Activated CD8-positive, alpha-beta memory T cell treated with anti-CD3 and anti-CD28 coated beads for 48 hours (primary cell): Measurements from ENCODE around the gene LRRC43.

Experiments used
- DNase-seq, 3 experiments: peaks; one replicate each; pipeline ENCODE4 v3.0.0-alpha.2; 2020; ENCODE audit warnings: low read depth in 2 of 3, low spot score in 2 of 3

Gene LRRC43

DNA sequence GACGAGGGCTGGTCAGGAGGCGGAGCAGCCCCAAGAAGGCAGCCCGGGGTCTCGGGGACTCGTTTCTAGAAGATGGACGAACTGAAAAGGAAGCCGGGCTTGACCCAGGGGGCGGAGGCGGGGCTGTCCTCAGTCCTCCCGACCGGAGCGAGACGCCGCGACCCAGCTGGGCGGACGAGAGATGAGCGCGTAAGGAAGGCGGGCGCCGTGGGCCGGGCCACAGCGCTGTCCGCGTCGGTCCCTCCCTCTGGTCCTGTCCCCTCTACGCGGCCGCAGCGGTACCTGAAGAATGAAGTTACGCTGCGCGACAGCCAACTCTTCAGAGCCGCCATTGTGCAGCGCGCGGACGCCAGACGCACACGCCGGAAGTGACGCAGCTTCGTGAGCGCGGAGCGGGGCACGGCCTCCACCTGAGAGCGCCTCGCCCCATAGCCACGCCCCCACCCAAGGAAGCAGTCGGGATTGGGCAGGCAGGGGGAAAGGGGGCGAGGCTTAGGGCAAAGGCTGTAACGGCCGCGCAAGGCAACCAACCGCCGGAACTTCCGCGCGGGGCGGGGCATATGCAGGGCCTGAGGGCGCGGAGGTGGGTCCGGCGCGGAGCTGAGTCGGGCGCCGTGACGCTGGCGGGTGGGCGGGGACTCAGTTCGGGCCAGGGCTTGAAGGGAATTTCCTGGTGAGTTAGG, 42.9 kb downstream of the LRRC43 start, which contains the start of gene DIABLO:
Gene DIABLO, minus strand, starts transcription at position 370 of the 683 bp plus-strand sequence. Its CDS starts 38 bp downstream, at position 332.
- peak; percentile 97 to 100 (median 97) for DNase-seq

DNA sequence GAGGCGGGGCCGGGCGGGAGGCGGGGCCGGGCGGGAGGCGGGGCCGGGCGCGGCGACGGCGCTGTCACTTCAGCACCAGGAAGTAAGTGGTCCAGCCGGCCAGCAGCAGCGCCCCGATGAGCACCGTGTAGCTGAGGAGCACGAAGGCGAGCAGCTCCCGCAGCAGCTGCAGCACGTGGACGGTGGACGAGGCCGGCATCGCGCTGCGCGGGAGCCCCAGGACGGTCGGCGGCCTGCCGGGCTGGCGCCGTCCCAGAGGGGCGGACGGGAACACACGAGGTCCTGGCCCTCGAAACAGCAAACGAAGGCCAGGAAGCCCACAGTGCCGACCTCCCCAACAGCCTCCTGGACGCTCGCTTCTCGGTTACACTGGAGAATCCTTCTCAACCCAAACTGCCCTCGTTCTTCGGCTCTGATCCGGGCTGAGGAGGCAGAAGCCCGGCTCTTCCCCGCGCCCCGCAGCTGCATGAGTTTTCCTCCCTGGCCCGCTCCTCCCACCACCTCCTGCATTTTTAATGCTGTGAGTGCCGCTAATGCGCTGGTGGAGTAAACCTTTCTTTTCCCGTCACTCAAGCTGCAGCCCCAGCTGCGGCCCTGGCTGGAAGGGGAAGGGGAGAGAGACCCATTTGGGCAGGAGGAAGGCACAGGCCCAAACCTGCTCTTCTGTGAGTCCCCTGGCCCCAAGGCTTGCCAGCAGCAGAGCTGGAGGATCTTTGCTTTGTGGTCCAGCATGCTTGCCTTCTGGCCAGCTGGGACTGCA, 43.6 kb downstream of the LRRC43 start:
- DNase-seq = no peak

DNA sequence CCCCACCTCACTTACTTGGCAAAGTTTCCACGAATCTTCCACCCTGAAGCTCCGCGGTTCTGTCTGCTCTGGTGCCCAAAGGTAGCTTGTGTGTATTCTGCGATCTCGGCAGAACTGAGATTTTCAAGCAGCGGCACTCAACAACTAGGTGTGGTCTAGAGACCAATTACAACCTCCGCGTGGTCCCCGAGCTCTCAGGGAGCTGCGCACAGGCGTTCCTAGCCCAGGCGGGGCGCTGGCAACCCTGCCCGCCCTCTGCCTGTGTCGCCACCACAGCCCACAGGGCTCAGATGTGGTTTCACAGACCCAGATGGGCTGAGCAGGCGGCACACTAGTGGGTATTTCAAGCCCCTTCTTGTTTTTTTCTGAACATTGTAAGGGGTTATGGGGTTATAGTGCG, 44.4 kb downstream of the LRRC43 start:
- no peak for DNase-seq

DNA sequence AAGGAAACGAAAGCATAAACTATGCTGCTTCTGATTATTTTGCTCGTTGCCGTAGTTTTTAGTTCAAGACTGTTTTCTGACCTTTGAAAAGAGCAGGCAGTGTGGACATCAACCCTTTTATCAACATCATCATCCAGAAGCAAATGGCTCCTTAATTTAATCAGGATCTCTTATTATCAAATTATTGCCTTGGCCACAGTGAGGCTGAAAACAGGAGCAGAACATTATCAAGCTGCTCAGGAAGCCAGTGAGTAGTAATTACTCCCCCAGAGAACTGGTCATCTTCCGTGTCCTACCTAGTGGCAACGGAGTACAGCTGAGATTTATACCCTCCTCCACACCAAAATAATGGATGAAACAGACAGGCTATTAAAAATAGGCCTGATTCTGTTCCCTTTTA, 45.2 kb downstream of the LRRC43 start:
- DNase-seq = no peak

DNA sequence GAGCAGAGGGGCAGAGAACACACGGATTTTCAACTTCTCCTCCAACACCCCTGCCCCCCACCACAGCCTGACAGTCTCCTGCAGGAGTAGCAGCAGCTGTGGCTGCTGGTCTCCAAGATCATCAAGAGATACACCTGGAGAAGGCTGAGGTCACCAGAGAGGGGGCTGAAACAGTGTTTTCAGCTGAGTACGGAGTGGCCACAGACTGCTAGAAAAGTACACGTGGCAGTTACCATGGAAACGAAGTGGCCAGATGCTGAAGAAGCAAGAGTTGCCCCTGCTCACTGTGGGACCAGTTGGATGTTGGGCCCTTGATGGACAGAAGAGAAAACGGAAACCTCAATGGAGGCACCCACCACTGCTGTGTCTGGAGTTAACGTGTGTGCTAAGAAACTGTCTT, 47.9 kb downstream of the LRRC43 start:
- DNase-seq = no peak

DNA sequence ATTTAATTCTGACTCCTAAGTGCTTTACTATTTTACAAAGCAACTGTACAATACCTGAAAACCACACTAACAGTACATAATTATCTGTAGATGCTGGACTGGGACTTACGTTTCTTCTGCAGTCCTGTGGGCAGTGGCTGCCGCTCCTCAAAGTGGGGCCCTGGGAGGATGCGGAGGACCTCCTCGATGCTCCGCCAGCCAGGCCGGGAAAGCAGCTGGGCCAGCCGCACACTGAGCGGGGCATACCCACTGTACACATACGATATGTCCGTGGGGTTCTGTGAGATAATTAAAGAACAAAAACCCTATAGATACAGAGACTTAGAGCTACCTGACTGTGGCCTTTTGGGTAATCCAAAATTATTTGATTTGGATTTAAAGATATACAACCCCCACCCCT, 49.8 kb downstream of the LRRC43 start:
- no peak for DNase-seq

DNA sequence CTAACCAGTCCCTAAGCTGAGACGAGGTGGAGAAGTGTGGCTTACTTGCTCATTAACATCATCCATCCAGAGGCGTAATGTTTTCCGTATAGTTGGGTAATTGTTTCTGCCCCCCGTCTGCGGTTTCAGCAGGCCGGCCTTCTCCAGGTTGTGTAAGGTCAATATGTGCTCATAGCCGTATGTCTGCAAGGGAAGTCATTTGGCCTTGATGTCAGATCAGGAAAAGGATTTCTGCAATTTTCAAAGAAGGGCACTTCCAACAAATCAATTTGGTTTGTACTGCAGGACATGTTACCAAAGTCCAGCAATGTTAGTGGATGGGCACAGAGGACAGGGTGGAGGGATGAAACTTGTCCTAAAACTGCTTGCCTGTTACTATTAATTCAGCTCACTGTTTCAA, 52.8 kb downstream of the LRRC43 start:
- no peak for DNase-seq

DNA sequence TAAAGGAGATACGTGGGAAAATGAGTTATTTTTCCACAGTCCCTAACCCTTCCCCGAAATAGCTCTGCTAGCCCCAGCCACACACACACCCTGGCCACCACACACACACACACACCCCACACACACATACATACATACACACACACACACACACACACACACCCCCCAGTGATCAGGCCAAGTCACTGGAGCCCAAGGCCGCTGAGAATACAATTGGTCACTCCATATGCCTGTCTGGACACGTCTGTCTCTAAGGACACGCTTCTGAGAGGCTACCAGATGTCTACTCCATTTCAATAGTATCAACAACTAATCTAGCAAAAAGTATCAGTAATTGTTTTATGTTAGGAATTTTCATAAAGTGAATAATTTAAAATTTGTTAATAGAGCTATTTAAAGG, 55.9 kb downstream of the LRRC43 start:
- no peak for DNase-seq

DNA sequence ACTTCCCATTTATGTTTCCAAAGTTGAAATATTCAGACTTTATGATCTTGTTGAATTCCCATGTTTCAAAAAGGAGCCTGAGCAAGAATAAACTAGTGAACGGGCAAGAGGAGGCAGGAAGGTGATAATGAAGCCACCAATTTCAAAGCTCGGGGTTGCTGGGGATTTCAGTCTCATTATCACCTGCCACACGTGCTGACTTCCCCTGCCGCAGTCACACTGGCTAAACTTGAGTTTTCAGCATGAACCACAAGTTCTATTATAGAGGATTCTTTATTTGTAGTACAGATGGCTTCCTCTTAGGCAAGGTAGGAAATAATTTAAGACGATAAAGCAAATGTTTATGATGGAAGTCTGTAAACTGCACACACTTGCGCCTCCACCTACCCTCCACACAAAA, 61.0 kb downstream of the LRRC43 start:
- no peak for DNase-seq

DNA sequence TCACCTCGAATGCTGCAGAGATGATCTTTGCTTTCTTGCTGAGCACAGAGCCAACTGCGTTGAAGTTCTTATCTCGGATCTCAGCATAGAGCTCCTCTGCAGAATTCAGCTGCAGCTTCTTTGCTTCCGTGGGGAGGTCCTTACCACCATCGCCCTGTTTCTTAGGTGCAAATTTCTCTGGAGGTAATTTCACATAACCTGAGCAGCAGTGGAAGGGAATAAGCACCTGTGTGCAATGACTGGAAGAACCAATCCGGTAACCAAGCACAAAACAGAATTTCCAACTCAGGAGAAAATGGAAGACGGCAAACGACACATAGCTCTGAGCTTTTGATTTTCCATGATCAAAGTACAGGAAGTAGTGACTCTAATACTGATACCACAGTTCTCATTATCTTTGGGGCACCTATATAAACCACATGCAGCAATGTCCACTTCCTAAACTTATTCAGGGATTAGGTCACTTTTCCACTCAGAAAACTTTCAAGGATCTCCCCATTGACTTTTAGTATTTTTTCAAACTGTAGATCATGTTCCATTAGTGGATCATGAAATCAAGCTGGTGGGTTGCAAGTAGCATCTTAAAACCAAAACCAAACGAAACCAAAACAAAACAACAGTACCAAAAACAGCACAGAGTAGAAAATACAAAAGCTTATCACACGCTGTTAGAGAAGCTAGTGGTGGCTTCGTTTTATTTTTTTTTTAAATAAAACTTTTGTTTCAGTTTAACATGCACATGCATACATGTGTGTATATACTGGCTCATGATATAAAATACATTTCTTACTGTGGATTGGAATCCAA, 61.8 kb downstream of the LRRC43 start:
- no peak for DNase-seq

DNA sequence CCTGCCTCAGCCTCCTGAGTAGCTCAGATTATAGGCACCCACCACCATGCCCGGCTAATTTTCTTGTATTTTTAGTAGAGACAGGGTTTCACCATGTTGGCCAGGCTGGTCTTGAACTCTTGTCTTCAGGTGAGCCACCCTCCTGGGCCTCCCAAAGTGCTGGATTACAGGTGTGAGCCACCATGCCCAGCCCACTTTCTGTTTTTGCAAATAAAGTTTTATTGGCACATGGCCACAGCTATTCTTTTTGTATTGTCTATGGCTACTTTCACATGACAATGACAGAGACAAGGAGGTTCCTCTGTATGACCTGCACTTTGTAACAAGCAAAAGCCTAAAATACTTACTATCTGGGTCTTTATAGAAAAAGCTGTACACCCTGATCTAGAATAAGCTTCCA, 62.6 kb downstream of the LRRC43 start:
- DNase-seq = no peak

DNA sequence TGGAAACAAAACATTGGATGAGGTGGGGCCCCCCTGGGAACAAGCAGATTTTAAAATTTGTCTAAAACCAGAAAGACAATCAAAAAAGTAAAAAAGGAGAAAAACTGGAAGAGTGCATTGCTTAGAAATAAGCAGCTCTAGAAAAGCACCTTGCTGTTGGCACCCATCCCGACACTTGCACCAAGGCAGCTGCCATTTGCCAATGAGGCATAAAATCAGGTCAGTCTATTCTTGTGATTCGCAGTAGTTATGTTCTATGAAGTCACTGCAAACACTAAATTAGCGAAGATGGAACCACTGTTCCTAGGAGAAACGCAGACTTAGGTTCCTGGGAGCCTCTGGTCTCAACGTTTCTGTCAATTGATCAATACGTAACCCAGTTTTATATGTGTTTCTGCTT, 67.1 kb downstream of the LRRC43 start:
- no peak for DNase-seq

DNA sequence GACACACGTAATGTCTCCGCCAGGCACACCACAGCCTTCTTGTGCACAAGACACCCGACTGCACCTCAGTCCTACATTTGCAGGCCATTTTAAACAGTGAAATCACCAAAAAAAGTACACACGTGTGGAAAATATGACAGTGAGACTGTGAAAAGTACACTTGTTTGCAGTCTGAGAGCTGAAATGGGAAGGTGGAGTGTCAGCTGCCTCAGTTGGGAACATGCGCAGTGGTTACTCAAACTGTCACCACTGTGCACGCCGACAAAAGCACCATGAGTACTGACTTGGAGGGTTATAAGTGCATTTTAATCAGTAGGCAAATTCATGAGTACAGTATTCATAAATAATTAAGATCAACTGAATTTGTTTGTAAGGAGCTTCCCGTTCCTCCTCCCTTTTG, 67.6 kb downstream of the LRRC43 start:
- DNase-seq = no peak
